WTC11 (cell line): ENCODE measurements around the gene JMJD6.
"Not testable (repeated sequence)": the region's sequence is repeated elsewhere in the genome, so short reads cannot be mapped to it uniquely, and the experiment has no call there.

Source experiments
- FOXJ3 ChIP-seq: sonication (generic); formaldehyde crosslinking; IDR thresholded peaks from 2 replicates; pipeline ENCODE4 v1.9.0; 2021; ENCODE audit warnings: missing genetic modification reagents, mild to moderate bottlenecking, borderline replicate concordance
- FOXP1 ChIP-seq: sonication (generic); formaldehyde crosslinking; IDR thresholded peaks from 2 replicates; pipeline ENCODE4 v1.8.0; 2022; ENCODE audit warnings: missing genetic modification reagents, mild to moderate bottlenecking, moderate library complexity, borderline replicate concordance
- JUN ChIP-seq: sonication (generic); formaldehyde crosslinking; IDR thresholded peaks from 2 replicates; pipeline ENCODE4 v1.8.0; 2023; ENCODE audit warnings: mild to moderate bottlenecking, missing genetic modification reagents
- SMAD4 ChIP-seq: sonication (generic); formaldehyde crosslinking; IDR thresholded peaks from 2 replicates; pipeline ENCODE4 v1.8.0; 2022; ENCODE audit warnings: mild to moderate bottlenecking, missing genetic modification reagents
- TP53 ChIP-seq: sonication (generic); formaldehyde crosslinking; IDR thresholded peaks from 2 replicates; pipeline ENCODE4 v1.8.1; 2023; ENCODE audit warnings: mild to moderate bottlenecking, missing genetic modification reagents
- ZBTB21 ChIP-seq: sonication (generic); formaldehyde crosslinking; IDR thresholded peaks from 2 replicates; pipeline ENCODE4 v1.8.1; 2023; ENCODE audit warnings: mild to moderate bottlenecking, missing genetic modification reagents, borderline replicate concordance
- ZNF232 ChIP-seq: sonication (generic); formaldehyde crosslinking; IDR thresholded peaks from 2 replicates; pipeline ENCODE4 v1.8.0; 2022; ENCODE audit warnings: mild to moderate bottlenecking, missing genetic modification reagents
- TF ChIP-seq, protein P1 (sequence below): sonication (generic); formaldehyde crosslinking; IDR thresholded peaks from 2 replicates; pipeline ENCODE4 v1.8.1; 2022; ENCODE audit warnings: missing genetic modification reagents, borderline replicate concordance
- TF ChIP-seq, protein P2 (sequence below): fragments of 200-600 bp; IDR thresholded peaks from 2 replicates; pipeline ENCODE4 v1.8.0; 2022; ENCODE audit warnings: antibody characterized with exemption
- TF ChIP-seq, protein P3 (sequence below): fragments of 250-450 bp; sonication (Bioruptor Pico); conservative IDR thresholded peaks from 2 replicates; pipeline ENCODE4 v1.9.0; 2021; ENCODE audit warnings: mild to moderate bottlenecking
- TF ChIP-seq, protein P4 (sequence below): sonication (generic); formaldehyde crosslinking; IDR thresholded peaks from 2 replicates; pipeline ENCODE4 v1.8.1; 2023; ENCODE audit warnings: mild to moderate bottlenecking, missing genetic modification reagents, moderate library complexity
- TF ChIP-seq, protein P5 (sequence below): fragments of 250-450 bp; sonication (Bioruptor Pico); IDR thresholded peaks from 2 replicates; pipeline ENCODE4 v2.1.2; 2022; ENCODE audit warnings: mild to moderate bottlenecking, moderate library complexity

DNA sequence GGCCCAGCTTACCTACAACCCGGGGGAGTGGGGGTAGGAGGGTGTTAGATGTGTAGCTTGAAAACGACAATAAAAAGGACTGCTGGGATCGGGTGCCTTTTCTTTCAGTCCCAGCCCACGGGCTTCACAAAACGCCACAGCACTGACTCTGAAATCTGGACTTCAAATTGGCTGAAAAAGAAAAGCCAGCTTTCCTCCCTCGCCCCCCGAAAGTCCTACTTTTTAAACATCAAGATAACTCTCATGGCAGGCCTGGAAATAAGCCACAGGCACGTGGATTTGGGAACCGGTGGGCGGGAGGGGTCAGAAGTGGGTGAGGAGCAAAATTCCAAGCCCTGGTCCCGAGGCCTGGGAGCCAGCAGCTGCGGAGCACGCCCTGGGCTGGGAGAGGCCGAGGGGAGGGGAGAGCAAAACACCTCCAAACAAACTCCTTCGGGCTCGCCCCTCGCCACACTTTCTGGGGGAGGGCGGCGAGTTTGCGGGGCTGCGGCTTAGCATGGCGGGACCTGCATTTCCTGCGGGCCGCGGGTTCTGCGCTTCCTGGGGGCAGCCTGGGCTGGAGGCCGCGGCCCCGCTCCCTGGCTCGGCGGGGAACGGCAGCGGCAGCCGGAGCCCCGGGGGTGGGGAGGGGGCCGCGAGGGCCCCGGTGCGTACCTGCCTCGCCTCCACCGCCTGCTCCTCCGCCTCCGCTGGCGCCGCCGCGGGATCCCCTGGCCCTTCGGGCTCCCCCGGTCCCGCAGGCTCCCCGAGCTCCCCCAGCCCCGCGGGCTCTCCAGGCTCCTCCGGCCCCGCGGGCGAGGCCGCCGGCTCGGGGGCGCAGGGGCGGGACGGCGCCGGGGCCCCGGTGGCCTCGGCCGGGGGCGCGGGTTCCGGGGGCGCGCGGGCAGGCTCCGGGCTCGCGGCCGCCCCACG lies 16.2 kb downstream of the JMJD6 start:
- TF ChIP-seq, protein P1, sequence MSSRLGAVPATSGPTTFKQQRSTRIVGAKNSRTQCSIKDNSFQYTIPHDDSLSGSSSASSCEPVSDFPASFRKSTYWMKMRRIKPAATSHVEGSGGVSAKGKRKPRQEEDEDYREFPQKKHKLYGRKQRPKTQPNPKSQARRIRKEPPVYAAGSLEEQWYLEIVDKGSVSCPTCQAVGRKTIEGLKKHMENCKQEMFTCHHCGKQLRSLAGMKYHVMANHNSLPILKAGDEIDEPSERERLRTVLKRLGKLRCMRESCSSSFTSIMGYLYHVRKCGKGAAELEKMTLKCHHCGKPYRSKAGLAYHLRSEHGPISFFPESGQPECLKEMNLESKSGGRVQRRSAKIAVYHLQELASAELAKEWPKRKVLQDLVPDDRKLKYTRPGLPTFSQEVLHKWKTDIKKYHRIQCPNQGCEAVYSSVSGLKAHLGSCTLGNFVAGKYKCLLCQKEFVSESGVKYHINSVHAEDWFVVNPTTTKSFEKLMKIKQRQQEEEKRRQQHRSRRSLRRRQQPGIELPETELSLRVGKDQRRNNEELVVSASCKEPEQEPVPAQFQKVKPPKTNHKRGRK (CRISPR knock-in tag), result not testable (repeated sequence)
- TF ChIP-seq, protein P2, sequence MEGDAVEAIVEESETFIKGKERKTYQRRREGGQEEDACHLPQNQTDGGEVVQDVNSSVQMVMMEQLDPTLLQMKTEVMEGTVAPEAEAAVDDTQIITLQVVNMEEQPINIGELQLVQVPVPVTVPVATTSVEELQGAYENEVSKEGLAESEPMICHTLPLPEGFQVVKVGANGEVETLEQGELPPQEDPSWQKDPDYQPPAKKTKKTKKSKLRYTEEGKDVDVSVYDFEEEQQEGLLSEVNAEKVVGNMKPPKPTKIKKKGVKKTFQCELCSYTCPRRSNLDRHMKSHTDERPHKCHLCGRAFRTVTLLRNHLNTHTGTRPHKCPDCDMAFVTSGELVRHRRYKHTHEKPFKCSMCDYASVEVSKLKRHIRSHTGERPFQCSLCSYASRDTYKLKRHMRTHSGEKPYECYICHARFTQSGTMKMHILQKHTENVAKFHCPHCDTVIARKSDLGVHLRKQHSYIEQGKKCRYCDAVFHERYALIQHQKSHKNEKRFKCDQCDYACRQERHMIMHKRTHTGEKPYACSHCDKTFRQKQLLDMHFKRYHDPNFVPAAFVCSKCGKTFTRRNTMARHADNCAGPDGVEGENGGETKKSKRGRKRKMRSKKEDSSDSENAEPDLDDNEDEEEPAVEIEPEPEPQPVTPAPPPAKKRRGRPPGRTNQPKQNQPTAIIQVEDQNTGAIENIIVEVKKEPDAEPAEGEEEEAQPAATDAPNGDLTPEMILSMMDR, result not testable (repeated sequence)
- not testable (repeated sequence) for TF ChIP-seq ZNF232 (CRISPR knock-in tag); SMAD4 (CRISPR knock-in tag); JUN; FOXJ3 (CRISPR knock-in tag); TP53 (CRISPR knock-in tag); ZBTB21 (CRISPR knock-in tag); FOXP1 (CRISPR knock-in tag)
- TF ChIP-seq, protein P3, sequence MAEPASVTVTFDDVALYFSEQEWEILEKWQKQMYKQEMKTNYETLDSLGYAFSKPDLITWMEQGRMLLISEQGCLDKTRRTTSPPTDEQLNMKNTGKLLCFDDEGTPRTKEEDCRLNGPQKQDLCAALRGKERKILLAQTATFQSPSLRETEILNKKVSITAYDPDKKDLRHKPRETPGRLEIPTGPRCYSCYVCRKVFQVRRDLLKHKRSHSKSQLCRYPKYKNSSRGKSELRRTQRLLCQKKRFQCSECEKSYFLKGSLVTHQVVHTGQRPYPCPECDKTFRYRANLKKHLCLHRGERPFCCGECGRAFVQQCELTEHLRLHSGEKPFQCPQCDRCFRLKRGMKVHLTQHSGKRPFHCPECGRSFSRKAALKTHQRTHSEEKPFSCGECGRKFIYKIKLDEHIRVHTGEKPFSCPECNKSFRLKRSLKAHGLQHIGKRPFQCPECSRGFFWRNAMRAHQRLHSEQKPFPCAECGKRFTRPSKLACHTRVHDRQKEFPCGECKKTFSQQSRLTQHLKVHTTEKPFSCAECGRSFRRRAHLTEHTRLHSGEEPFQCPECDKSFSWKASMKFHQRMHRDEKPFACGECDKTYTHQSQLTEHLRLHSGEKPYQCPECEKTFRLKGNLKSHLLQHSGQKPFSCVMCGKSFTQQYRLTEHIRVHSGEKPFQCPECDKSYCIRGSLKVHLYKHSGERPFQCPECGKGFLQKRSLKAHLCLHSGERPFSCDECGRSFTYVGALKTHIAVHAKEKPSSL, result not testable (repeated sequence)
- TF ChIP-seq, protein P4, sequence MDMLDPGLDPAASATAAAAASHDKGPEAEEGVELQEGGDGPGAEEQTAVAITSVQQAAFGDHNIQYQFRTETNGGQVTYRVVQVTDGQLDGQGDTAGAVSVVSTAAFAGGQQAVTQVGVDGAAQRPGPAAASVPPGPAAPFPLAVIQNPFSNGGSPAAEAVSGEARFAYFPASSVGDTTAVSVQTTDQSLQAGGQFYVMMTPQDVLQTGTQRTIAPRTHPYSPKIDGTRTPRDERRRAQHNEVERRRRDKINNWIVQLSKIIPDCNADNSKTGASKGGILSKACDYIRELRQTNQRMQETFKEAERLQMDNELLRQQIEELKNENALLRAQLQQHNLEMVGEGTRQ (CRISPR knock-in tag), result not testable (repeated sequence)
- TF ChIP-seq, protein P5, sequence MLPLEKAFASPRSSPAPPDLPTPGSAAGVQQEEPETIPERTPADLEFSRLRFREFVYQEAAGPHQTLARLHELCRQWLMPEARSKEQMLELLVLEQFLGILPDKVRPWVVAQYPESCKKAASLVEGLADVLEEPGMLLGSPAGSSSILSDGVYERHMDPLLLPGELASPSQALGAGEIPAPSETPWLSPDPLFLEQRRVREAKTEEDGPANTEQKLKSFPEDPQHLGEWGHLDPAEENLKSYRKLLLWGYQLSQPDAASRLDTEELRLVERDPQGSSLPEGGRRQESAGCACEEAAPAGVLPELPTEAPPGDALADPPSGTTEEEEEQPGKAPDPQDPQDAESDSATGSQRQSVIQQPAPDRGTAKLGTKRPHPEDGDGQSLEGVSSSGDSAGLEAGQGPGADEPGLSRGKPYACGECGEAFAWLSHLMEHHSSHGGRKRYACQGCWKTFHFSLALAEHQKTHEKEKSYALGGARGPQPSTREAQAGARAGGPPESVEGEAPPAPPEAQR, result not testable (repeated sequence)
